ENCODE results near the gene USP6NL.

GRCh38 chr10:11442001-11442773 lies 169.3 kb downstream of the USP6NL start:
- TF ChIP-seq CTCF (IDR thresholded peaks at IDR 0.05) (no peak), POLR2AphosphoS5 (IDR thresholded peaks at IDR 0.05) (no peak), POLR2A (IDR thresholded peaks at IDR 0.05) (no peak)
